Heart right ventricle (tissue), 16 donors: Measurements from ENCODE around the gene HLX. TPM values are rescaled to one million over a fixed set of nuclear protein-coding genes. Genes with fewer than 3 reads are reported as not detected.

Source experiments
- ATAC-seq, 8 donors: fragments of 200-7000 bp; cut with Tn5 transposase; one replicate each; pipeline ENCODE4 v1.9.1; 2020; ENCODE audit warnings: mild to moderate bottlenecking in 8 of 8, moderate library complexity in 8 of 8, moderate number of reproducible peaks in 1 of 8
- DNase-seq, 2 donors: peaks; one replicate each; pipeline ENCODE4 v3.0.0-alpha.2; 2020
- H3K27ac ChIP-seq, 10 donors: fragments of 200-600 bp; sonication (generic) in 2 of 10; one replicate each; pipeline versions ENCODE4 v1.5.0 to v1.8.0; 2020 to 2022; ENCODE audit warnings: mild to moderate bottlenecking in 3 of 10
- H3K27me3 ChIP-seq, 7 donors: fragments of 200-600 bp; one replicate each; pipeline ENCODE4 v1.8.0; 2021 to 2022; ENCODE audit warnings: mild to moderate bottlenecking in 2 of 7
- H3K36me3 ChIP-seq, 9 donors: fragments of 200-600 bp; sonication (generic) in 1 of 9; one replicate each; pipeline versions ENCODE4 v1.5.0 to v1.8.0; 2020 to 2022; ENCODE audit warnings: mild to moderate bottlenecking in 2 of 9
- H3K4me1 ChIP-seq, 9 donors: fragments of 200-600 bp; sonication (generic) in 1 of 9; one replicate each; pipeline versions ENCODE4 v1.5.0 to v1.8.0; 2020 to 2022; ENCODE audit warnings: mild to moderate bottlenecking in 4 of 9
- H3K4me3 ChIP-seq, 10 donors: fragments of 200-600 bp; sonication (generic) in 2 of 10; one replicate each; pipeline versions ENCODE4 v1.5.0 to v1.8.0; 2020 to 2022; ENCODE audit warnings: mild to moderate bottlenecking in 7 of 10, moderate library complexity in 2 of 10
- H3K9me3 ChIP-seq, 11 donors: fragments of 200-600 bp in 10 of 11; sonication (generic) in 2 of 11; one replicate each; pipeline versions ENCODE4 v1.5.0 to v1.8.0; 2013 to 2022; ENCODE audit warnings: mild to moderate bottlenecking in 2 of 11, control low read depth in 1 of 11, moderate library complexity in 1 of 11
- CTCF ChIP-seq, 9 donors: fragments of 200-600 bp; sonication (generic) in 2 of 9; IDR thresholded peaks; one replicate each; pipeline versions ENCODE4 v1.5.0 to v1.8.0; 2021 to 2022; ENCODE audit warnings: antibody characterized with exemption in 9 of 9, mild to moderate bottlenecking in 5 of 9, moderate library complexity in 1 of 9
- WGBS, 2 donors: extraction: QIAGEN DNeasy Blood & Tissue Kit; methylation state at CpG; one replicate each; pipeline ENCODE4 v1.1.7; 2013; ENCODE audit warnings: inconsistent platforms in 1 of 2; 5-methylcytosine and 5-hydroxymethylcytosine counted together
- intact Hi-C, 10 donors: fragments of 100-400 bp; cut with DNase I; formaldehyde crosslinking; loops; one replicate each; pipeline versions ENCODE4 v1.11.1 to v1.14.2; 2022
- polyA plus RNA-seq, 2 donors: library from polyadenylated mRNA; stranded (reverse); fragments of 200-250 nt; gene quantifications; one replicate each; pipeline ENCODE4 v1.2.3, GENCODE V29; 2013
- total RNA-seq, 10 donors: library from RNA; stranded (reverse); fragmentation: NEBNext Ultra II Directional in 3 of 10; extraction: Animal tissue kit (Norgen Biotek cat#: 25700) in 3 of 10; gene quantifications; one replicate each; pipeline versions ENCODE4 v1.2.1 to v1.2.4, GENCODE V29; 2021 to 2023
- donor health status: Arrhythmogenic right ventricular cardiomyopathy.
- donor health status: ischemic (EF 13 %, LVEDD 7.1; RV severe dilation, severe dysfunction).
- donor health status: healthy with polysubstance abuse.
- donor health status: DM: no; HTN: yes; CAD: no.
- donor health status: DM: no; HTN: no; CAD: no.
- donor health status: ischemic (EF 25% LVEDD 6.9; RV normal size, moderate dysfunction).
- donor health status: ischemic (EF 25% LVEDD 5.7; RV mildly dilated, moderate dysfunction).
- donor health status: healthy.
- donor health status: DM: yes; HTN: yes; CAD: no.
- donor health status: Ischemic cardiomyopathy.
- donor health status: ischemic (EF 35%, LVEDD 5.7; RV mildly dilated, moderate dysfunction).
- donor health status: nonischemic (EF 11% LVEDD 7.7; RV severe dilation, severe dysfunction).
- donor health status: DM: yes; HTN: yes; CAD: no.
- donor health status: PGD.
- donor health status: ischemic (EF 29% LVEDD 5.4; RV normal size, mild dysfunction).
- donor health status: nonischemic (EF 23%, LVEDD 6.1; RV moderate dilation, normal function).

Gene HLX
- total and polyA plus RNA-seq, 12 donors = 4.3 to 13.8 (median 6.7) TPM

DNA sequence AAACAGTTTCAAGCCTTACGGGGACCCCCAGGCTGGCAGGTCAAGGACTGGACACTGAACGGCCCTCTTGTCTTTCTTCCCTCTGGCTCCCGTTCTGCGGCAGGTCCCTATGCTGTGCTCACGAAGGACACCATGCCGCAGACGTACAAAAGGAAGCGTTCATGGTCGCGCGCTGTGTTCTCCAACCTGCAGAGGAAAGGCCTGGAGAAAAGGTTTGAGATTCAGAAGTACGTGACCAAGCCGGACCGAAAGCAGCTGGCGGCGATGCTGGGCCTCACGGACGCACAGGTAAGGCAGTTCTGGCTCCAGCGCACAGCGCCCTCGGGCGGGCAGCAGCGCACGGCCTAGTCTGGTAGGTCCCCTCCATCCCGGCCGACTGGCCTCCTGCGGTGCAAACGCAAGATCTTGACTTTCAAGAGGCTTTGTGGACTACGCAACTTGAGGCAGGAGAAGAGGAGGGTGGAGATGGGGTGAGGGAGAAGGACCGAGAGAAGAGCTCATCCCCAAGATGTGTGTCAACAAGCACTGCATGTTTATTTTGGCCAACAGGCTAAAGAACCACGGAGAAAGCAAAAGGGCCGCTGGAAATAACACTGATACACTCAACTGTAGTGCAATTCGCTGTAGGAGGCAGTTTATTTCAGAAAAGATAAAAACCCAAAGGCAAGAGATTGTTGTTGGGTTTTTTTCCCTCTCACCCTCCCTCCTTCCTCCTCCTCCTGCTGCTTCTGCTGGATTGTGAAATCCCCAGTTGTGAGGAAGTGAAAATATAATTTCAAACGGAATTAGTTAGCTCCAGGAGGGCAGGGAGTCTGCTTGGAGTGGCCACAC is 3.0 kb downstream of the HLX start:
- intact Hi-C loops = loop anchor here in 3 of 10 donors (5.0 to 10.0 kb wide), 3 partner anchors 113 to 320 kb away; no protein-coding TSS in a partner anchor
- 41 to 60% methylated on average over 34 of the region's 34 CpGs for WGBS, 2 donors
- H3K9me3 ChIP-seq = no peaks in the 10 kb centered on the region
- peak in 1 of 2 donors; percentile 47 for DNase-seq
- peak in 7 of 9 donors; percentile 24 to 52 (median 39) for TF ChIP-seq CTCF (IDR thresholded peaks at IDR 0.05)
- H3K27ac ChIP-seq = peak overlapping the region in 9 of 10 donors; percentile 55 to 99 (median 97)
- H3K4me3 ChIP-seq = peak overlapping the region; percentile 2 to 98 (median 80)
- H3K36me3 ChIP-seq = peaks cover 0 to 49% (median 28%) of the 10 kb centered on the region in 9 donors
- peaks cover 0 to 50% (median 10%) of the 10 kb centered on the region in 7 donors for H3K27me3 ChIP-seq
- ATAC-seq = peak in 2 of 8 donors; percentile 4
- peaks cover 0 to 59% (median 33%) of the 10 kb centered on the region in 9 donors for H3K4me1 ChIP-seq

DNA sequence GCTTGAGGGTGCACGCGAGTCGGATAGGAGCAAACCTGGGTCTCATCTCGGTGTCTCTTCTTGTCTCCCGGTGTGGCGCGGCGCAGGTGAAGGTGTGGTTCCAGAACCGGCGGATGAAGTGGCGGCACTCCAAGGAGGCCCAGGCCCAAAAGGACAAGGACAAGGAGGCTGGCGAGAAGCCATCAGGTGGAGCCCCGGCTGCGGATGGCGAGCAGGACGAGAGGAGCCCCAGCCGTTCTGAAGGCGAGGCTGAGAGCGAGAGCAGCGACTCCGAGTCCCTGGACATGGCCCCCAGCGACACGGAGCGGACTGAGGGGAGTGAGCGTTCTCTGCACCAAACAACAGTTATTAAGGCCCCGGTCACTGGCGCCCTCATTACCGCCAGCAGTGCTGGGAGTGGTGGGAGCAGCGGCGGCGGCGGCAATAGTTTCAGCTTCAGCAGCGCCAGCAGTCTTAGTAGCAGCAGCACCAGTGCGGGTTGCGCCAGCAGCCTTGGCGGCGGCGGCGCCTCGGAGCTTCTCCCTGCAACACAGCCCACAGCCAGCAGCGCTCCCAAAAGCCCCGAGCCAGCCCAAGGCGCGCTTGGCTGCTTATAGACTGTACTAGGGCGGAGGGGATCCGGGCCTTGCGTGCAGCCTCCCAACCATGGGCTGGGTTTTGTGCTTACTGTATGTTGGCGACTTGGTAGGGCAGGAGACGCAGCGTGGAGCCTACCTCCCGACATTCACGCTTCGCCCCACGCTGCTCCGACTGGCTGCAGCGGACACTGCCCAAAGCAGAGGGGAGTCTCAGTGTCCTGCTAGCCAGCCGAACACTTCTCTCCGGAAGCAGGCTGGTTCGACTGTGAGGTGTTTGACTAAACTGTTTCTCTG is 5.1 kb downstream of the HLX start:
- intact Hi-C loops = loop anchor here in 3 of 10 donors (5.0 to 10.0 kb wide), 3 partner anchors 110 to 318 kb away; no protein-coding TSS in a partner anchor

GRCh38 chr1:220884981-220885918 is 6.0 kb downstream of the HLX start:
- Histone ChIP-seq H3K27ac (no peak overlapping the region), H3K27me3 (peaks cover 0 to 70% (median 38%) of the 10 kb centered on the region in 7 donors), H3K36me3 (peaks cover 0 to 49% (median 28%) of the 10 kb centered on the region in 9 donors), H3K4me3 (peak overlapping the region in 2 of 10 donors; percentile 10 to 37), H3K4me1 (peaks cover 0 to 53% (median 32%) of the 10 kb centered on the region in 9 donors), H3K9me3 (no peaks in the 10 kb centered on the region)
- no peak for TF ChIP-seq CTCF (IDR thresholded peaks at IDR 0.05)
- 90 to 91% methylated on average over 19 of the region's 19 CpGs for WGBS, 2 donors
- DNase-seq (no peak), ATAC-seq (no peak)
- intact Hi-C loops = loop anchor here in 3 of 10 donors (5.0 to 10.0 kb wide), 3 partner anchors 110 to 317 kb away; no protein-coding TSS in a partner anchor

More for the DNA sequence above, 5.1 kb downstream of the HLX start:
- H3K4me3 ChIP-seq = peak overlapping the region in 4 of 10 donors; percentile 10 to 37 (median 24)
- no peak for TF ChIP-seq CTCF (IDR thresholded peaks at IDR 0.05)
- DNase-seq (peak in 1 of 2 donors; percentile 38), ATAC-seq (peak in 2 of 8 donors; percentile 6 to 54)
- H3K4me1 ChIP-seq = peaks cover 0 to 53% (median 32%) of the 10 kb centered on the region in 9 donors
- no peaks in the 10 kb centered on the region for H3K9me3 ChIP-seq
- H3K27ac ChIP-seq = no peak overlapping the region
- H3K27me3 ChIP-seq = peaks cover 0 to 65% (median 29%) of the 10 kb centered on the region in 7 donors
- 68 to 77% methylated on average over 59 of the region's 59 CpGs for WGBS, 2 donors
- peaks cover 0 to 49% (median 28%) of the 10 kb centered on the region in 9 donors for H3K36me3 ChIP-seq
